Measurements from ENCODE around the gene KRTCAP3. TPM values are rescaled to one million over a fixed set of nuclear protein-coding genes. Genes with fewer than 3 reads are reported as not detected.

The KRTCAP3 gene
- total RNA-seq, 4 donors from 2014 or later, result 7.4 to 109 (median 73.9) TPM

- no peak for DNase-seq
- peak overlapping the region in 2 of 4 donors; percentile 98 to 99 for H3K4me3 ChIP-seq
- no peaks in the 10 kb centered on the region for H3K36me3 ChIP-seq
These were observed 34.2 kb upstream of the KRTCAP3 start for GRCh38 chr2:27407798-27408491.

GRCh38 chr2:27408601-27409320 is 33.4 kb upstream of the KRTCAP3 start:
- Histone ChIP-seq H3K36me3 (no peaks in the 10 kb centered on the region), H3K27ac (peak overlapping the region; percentile 76 to 91 (median 85)), H3K27me3 (no peaks in the 10 kb centered on the region), H3K4me1 (peaks cover 0 to 23% (median 3%) of the 10 kb centered on the region in 4 donors), H3K4me3 (peak overlapping the region; percentile 84 to 99 (median 92)), H3K9me3 (no peaks in the 10 kb centered on the region)
- no peak for DNase-seq
- no peak for TF ChIP-seq CTCF (IDR thresholded peaks at IDR 0.05)
- no peak for TF ChIP-seq POLR2A (IDR thresholded peaks at IDR 0.05)

More at GRCh38 chr2:27407798-27408491, 34.2 kb upstream of the KRTCAP3 start:
- Histone ChIP-seq H3K9me3 (no peaks in the 10 kb centered on the region), H3K27ac (no peak overlapping the region), H3K27me3 (no peaks in the 10 kb centered on the region), H3K4me1 (peaks cover 0 to 23% (median 3%) of the 10 kb centered on the region in 4 donors)
- TF ChIP-seq CTCF (IDR thresholded peaks at IDR 0.05), result peak in 5 of 6 experiments; percentile 5 to 76 (median 67)
- TF ChIP-seq POLR2A (IDR thresholded peaks at IDR 0.05), result no peak

- no peaks in the 10 kb centered on the region for H3K36me3 ChIP-seq
- H3K4me3 ChIP-seq, result peak within 1 kb of the TSS; percentile 84 to 99 (median 92)
- peak; percentile 92 to 99 (median 98) for DNase-seq
- H3K4me1 ChIP-seq, result peaks cover 0 to 23% (median 3%) of the 10 kb centered on the region in 4 donors
- H3K27me3 ChIP-seq, result no peaks in the 10 kb centered on the region
- peak within 1 kb of the TSS; percentile 76 to 91 (median 85) for H3K27ac ChIP-seq
- peak; percentile 61 to 65 for TF ChIP-seq POLR2A (IDR thresholded peaks at IDR 0.05)
- TF ChIP-seq CTCF (IDR thresholded peaks at IDR 0.05), result peak in 2 of 6 experiments; percentile 16 to 26
- H3K9me3 ChIP-seq, result no peaks in the 10 kb centered on the region
These were observed 32.7 kb upstream of the KRTCAP3 start, which contains the start of gene PPM1G for GRCh38 chr2:27409321-27410073. TSS of gene PPM1G (minus strand) at chr2:27409591. CDS start at chr2:27409422, 169 bp downstream.

- H3K36me3 ChIP-seq, result no peaks in the 10 kb centered on the region
- no peaks in the 10 kb centered on the region for H3K27me3 ChIP-seq
- no peak for DNase-seq
- peaks cover 0 to 16% (median 3%) of the 10 kb centered on the region in 4 donors for H3K4me1 ChIP-seq
- no peak overlapping the region for H3K27ac ChIP-seq
- TF ChIP-seq CTCF (IDR thresholded peaks at IDR 0.05) (no peak), POLR2A (IDR thresholded peaks at IDR 0.05) (no peak)
- H3K4me3 ChIP-seq, result no peak overlapping the region
- H3K9me3 ChIP-seq, result no peaks in the 10 kb centered on the region
These were observed 29.6 kb upstream of the KRTCAP3 start for GRCh38 chr2:27412419-27413152.

- Histone ChIP-seq H3K4me3 (no peak overlapping the region), H3K27ac (no peak overlapping the region), H3K27me3 (no peaks in the 10 kb centered on the region), H3K4me1 (no peaks in the 10 kb centered on the region), H3K36me3 (no peaks in the 10 kb centered on the region), H3K9me3 (no peaks in the 10 kb centered on the region)
- DNase-seq, result no peak
- no peak for TF ChIP-seq POLR2A (IDR thresholded peaks at IDR 0.05)
- TF ChIP-seq CTCF (IDR thresholded peaks at IDR 0.05), result no peak
These were observed 26.0 kb upstream of the KRTCAP3 start for GRCh38 chr2:27416151-27416550.

Measured in Peyer's patch (tissue), 4 donors.